GM12874 (cell line): ENCODE measurements around the gene SNRNP25.

Experiments
- CTCF ChIP-seq: IDR thresholded peaks from 2 replicates; pipeline ENCODE4 v1.5.1; 2011; ENCODE audit warnings: low read depth, mild to moderate bottlenecking, control low read depth, low read length, moderate library complexity; ENCODE audit not compliant: insufficient read depth

SNRNP25 gene

DNA sequence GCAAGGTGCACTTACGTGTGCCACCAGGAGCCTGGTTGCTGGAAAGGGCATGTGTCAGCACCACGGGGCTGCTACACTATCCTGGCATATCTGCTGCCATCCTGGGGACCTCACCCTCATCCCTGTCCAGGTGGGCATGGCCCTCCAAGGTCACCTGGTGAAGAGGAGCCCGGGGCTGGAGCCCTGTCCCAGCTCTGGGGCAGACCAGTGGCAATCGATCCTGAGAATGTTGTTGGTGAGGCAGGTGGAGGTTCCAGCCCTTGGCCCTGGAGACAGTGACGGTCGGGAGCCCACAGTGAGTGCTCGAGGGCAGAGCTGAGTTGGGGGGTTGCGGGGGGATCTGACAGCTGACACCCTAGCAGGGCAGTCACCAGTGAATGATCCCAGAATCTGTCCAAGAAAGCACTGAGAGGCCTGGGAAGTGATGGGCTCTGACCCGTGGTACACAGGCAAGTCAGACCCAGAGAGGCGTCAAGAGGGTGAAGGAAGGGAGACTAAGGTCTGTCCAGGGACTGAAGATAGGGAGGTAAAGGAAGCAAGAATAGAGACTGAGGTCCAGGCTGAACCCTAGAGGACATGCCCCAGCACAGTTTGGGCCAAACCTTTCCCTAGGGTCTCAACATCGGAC, 17.8 kb upstream of the SNRNP25 start:
- no peak for TF ChIP-seq CTCF

DNA sequence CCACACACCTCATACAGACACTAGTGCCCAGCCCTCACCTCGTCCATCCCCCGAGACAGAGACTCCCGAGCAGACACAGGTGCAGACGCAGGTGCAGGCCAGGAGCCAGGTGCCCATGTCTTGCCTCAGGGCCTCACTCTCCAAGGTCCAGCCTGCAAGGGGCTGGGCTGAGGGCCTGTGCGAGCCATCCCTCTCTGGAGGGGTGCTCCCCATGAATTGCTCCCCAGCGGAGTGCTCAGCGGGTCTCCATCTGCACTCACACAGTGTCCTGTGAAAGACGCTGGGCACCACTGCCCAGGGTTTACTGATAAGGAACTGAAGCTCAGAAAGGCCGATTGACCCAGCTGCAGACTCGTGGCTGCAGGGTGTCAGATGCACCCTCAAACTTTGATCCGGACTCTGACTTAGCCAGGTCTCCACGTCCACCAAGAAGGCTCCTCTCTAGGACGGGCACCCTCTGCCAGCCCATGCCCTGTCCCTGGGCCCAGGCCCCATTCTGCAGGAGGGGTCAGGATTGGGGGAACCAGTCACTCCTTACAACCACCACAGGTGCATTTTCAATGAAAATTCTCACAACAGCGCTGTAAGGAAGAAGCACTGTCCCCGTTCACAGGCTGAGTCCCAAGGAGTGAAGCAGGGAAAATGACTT, 17.2 kb upstream of the SNRNP25 start:
- TF ChIP-seq CTCF, result no peak

- no peak for TF ChIP-seq CTCF
These were observed 16.1 kb upstream of the SNRNP25 start for GRCh38 chr16:37511-37910.

DNA sequence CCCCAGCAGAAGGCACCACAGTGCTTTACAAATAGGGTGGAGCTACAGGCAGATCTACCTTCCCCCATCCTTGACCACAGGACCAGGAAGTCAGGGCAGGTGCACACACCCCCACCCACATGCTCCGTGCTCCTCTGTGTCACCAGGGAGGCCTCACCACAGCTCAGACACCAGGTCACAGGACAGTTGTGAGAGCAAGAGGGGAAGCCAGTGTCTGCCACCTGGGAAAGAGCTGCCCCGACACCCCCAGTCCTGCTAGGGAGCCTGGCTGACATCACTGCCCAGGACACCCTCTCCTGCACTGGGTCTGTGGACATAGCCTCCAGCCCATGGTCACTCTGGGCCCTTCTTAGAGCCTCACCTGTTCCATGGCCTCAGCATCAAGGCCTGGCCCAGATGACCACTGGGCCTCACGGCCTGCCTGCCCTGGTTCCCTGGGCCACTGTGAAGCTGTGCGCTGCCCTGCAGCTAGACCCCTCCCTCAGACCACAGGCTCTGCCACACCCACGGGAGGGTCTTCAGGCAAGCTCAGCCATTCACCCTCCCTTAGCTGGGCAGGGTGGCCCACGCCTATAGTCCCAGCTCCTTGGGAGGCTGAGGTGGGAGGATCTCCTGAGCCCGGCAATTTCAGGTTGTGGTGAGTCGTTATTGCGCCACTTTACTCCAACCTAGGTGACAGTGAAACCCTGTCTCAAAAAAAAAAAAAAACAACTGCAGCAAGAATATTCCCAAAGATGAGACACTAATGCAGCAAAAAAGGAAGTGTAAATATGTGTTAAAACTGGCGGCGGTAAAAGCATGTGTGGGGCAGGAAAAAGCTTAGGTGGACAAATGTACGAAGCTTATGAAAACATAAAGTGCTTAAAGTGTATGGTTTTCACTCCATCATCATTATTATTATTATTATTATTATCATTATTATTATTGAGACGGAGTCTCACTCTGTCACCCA, 14.4 kb upstream of the SNRNP25 start:
- no peak for TF ChIP-seq CTCF

DNA sequence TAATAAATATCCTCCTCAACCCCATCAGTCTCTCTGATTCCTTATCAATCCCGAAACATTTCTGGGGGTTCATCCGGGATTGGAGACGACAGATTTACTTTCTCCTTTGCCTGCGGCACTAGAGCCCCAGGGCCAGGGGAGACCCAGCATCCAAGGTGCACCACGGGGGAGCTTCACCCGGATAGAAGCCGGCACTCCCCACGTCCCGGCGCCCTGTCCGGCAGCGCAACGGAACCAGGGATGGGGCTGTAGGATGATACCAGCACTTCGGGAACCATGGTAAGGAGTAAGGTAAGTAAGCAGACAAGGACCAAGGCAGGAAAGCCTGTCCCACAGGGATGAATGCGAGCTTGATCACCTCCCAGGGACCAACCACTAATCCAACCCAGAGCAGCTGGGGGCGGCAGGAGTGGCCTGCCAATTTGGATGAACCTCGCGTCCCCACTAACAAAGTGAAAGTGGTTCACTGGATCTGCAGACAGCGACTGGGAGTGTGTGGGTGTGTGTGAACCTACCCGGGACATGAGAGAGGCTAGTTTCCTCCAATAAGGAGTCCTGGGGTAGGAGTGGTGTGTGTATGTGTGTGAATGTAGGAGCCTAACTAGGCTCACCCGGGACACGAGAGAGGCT, 12.1 kb upstream of the SNRNP25 start:
- no peak for TF ChIP-seq CTCF

GRCh38 chr16:42069-42457, 11.6 kb upstream of the SNRNP25 start:
- TF ChIP-seq CTCF, result no peak

- TF ChIP-seq CTCF, result no peak
These were observed 10.9 kb upstream of the SNRNP25 start for GRCh38 chr16:42691-43090.
